Fibroblast of lung (primary cell): ENCODE data around the gene DNAJB11. TPM values are rescaled to one million over a fixed set of nuclear protein-coding genes. Genes with fewer than 3 reads are reported as not detected.
"Not testable (repeated sequence)": the region's sequence is repeated elsewhere in the genome, so short reads cannot be mapped to it uniquely, and the experiment has no call there.

Experiments
- DNase-seq, 2 donors: peaks; one replicate each; pipeline versions ENCODE4 v3.0.0 to v3.0.0-alpha.2; 2010; ENCODE audit warnings: low read depth in 2 of 2
- H2AFZ ChIP-seq: 2 replicates; pipeline ENCODE4 v1.5.1; 2012; ENCODE audit warnings: low read length, control low read depth, inconsistent platforms
- H3K27ac ChIP-seq: 2 replicates; pipeline ENCODE4 v1.5.1; 2011; ENCODE audit warnings: low read length, control low read depth; ENCODE audit not compliant: insufficient read depth
- H3K27me3 ChIP-seq: 2 replicates; pipeline ENCODE4 v1.5.1; 2011; ENCODE audit warnings: mild to moderate bottlenecking, low read length; ENCODE audit not compliant: control insufficient read depth, insufficient read depth
- H3K36me3 ChIP-seq: 2 replicates; pipeline ENCODE4 v1.5.1; 2011; ENCODE audit warnings: low read length; ENCODE audit not compliant: control insufficient read depth, insufficient read depth
- H3K4me1 ChIP-seq: 2 replicates; pipeline ENCODE4 v1.5.1; 2011; ENCODE audit warnings: low read length; ENCODE audit not compliant: control insufficient read depth, insufficient read depth; ENCODE audit errors: extremely low read depth
- H3K4me2 ChIP-seq: 2 replicates; pipeline ENCODE4 v1.5.1; 2011; ENCODE audit warnings: low read length, control low read depth; ENCODE audit not compliant: insufficient read depth; ENCODE audit errors: extremely low read depth
- H3K4me3 ChIP-seq, 4 experiments: fragments of 200-600 bp in 1 of 4; sonication (generic) in 1 of 4; replicated peaks in 1 of 4; 2 replicates each; pipeline ENCODE4 v1.5.1; 2011 to 2016; ENCODE audit warnings: low read length in 4 of 4, low read depth in 3 of 4, mild to moderate bottlenecking in 3 of 4, control low read depth in 2 of 4, inconsistent platforms in 1 of 4, mixed read lengths in 1 of 4; ENCODE audit not compliant: insufficient read depth in 1 of 4; ENCODE audit errors: control extremely low read depth in 1 of 4
- H3K79me2 ChIP-seq: 2 replicates; pipeline ENCODE4 v1.5.1; 2012; ENCODE audit warnings: mild to moderate bottlenecking, low read length, inconsistent platforms; ENCODE audit not compliant: control insufficient read depth, insufficient read depth
- H3K9ac ChIP-seq: 2 replicates; pipeline ENCODE4 v1.5.1; 2011; ENCODE audit warnings: mild to moderate bottlenecking, low read length, control low read depth; ENCODE audit not compliant: insufficient read depth
- H3K9me3 ChIP-seq: 2 replicates; pipeline ENCODE4 v1.5.1; 2012; ENCODE audit warnings: low read depth, low read length; ENCODE audit not compliant: control insufficient read depth, insufficient read depth
- H4K20me1 ChIP-seq: 2 replicates; pipeline ENCODE4 v1.5.1; 2011; ENCODE audit warnings: low read length; ENCODE audit not compliant: control insufficient read depth, insufficient read depth; ENCODE audit errors: extremely low read depth
- EZH2 ChIP-seq: IDR thresholded peaks from 2 replicates; pipeline ENCODE4 v1.5.1; 2012; ENCODE audit warnings: low read length, control low read depth, mild to moderate bottlenecking; ENCODE audit errors: missing control alignments
- polyA plus RNA-seq, 2 donors: library from polyadenylated mRNA; depleted of rRNA in 1 of 2; stranded (reverse) in 1 of 2; unstranded in 1 of 2; fragments of >200 nt; gene quantifications; 2 replicates each; pipeline ENCODE4 v1.2.1, GENCODE V29; 2011 to 2012; ENCODE audit warnings: missing spikeins in 1 of 2
- total RNA-seq: library from RNA; depleted of rRNA; stranded (reverse); fragments of >200 nt; gene quantifications from 2 replicates; pipeline ENCODE4 v1.2.1, GENCODE V29; 2014
- TF ChIP-seq, protein P1 (sequence below), 2 donors: IDR thresholded peaks in 1 of 2; conservative IDR thresholded peaks in 1 of 2; 1 replicate in 1 of 2; 2 replicates in 1 of 2; pipeline ENCODE4 v1.5.1; 2011 to 2012; ENCODE audit warnings: low read length in 2 of 2, control low read depth in 1 of 2, inconsistent platforms in 1 of 2, low read depth in 1 of 2, mild to moderate bottlenecking in 1 of 2

DNAJB11 gene
- total and polyA plus RNA-seq, 2 donors (not counting 1 experiment from before 2014, with no cell fraction given), result 37.5 to 59.1 TPM

DNA sequence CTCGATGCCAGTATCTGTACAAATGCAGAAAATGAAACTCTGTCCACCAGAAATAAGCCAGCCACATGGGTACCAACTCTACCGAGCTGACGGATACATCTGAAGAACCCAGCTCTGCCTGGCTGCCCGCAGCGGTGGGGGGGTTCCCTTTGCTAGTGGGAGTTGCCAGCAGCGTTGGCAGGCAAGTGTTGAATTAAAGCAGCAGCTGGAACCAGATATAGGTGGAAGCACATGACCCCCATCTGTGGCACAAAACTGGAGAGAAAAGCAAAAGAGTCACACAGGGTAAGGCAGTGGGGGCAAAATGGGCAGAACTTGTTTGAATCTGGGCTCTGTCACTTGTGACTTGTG is 44.3 kb upstream of the DNAJB11 start:
- Histone ChIP-seq H3K9me3 (no peaks in the 10 kb centered on the region), H3K27ac (no peak overlapping the region), H2AFZ (no peak overlapping the region), H3K4me2 (no peak overlapping the region), H3K27me3 (no peaks in the 10 kb centered on the region), H3K36me3 (no peaks in the 10 kb centered on the region), H3K4me1 (no peaks in the 10 kb centered on the region), H4K20me1 (no peaks in the 10 kb centered on the region), H3K9ac (no peak overlapping the region), H3K4me3 (no peak overlapping the region), H3K79me2 (no peaks in the 10 kb centered on the region)
- DNase-seq, result no peak
- no peak for TF ChIP-seq EZH2
- TF ChIP-seq, protein P1, sequence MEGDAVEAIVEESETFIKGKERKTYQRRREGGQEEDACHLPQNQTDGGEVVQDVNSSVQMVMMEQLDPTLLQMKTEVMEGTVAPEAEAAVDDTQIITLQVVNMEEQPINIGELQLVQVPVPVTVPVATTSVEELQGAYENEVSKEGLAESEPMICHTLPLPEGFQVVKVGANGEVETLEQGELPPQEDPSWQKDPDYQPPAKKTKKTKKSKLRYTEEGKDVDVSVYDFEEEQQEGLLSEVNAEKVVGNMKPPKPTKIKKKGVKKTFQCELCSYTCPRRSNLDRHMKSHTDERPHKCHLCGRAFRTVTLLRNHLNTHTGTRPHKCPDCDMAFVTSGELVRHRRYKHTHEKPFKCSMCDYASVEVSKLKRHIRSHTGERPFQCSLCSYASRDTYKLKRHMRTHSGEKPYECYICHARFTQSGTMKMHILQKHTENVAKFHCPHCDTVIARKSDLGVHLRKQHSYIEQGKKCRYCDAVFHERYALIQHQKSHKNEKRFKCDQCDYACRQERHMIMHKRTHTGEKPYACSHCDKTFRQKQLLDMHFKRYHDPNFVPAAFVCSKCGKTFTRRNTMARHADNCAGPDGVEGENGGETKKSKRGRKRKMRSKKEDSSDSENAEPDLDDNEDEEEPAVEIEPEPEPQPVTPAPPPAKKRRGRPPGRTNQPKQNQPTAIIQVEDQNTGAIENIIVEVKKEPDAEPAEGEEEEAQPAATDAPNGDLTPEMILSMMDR (conservative IDR thresholded peaks at IDR 0.05 in 1 of 2, IDR thresholded peaks at IDR 0.05 in 1 of 2; ENCODE audit: low read depth in 1 of 2, low read length in 2 of 2), result no peak

DNA sequence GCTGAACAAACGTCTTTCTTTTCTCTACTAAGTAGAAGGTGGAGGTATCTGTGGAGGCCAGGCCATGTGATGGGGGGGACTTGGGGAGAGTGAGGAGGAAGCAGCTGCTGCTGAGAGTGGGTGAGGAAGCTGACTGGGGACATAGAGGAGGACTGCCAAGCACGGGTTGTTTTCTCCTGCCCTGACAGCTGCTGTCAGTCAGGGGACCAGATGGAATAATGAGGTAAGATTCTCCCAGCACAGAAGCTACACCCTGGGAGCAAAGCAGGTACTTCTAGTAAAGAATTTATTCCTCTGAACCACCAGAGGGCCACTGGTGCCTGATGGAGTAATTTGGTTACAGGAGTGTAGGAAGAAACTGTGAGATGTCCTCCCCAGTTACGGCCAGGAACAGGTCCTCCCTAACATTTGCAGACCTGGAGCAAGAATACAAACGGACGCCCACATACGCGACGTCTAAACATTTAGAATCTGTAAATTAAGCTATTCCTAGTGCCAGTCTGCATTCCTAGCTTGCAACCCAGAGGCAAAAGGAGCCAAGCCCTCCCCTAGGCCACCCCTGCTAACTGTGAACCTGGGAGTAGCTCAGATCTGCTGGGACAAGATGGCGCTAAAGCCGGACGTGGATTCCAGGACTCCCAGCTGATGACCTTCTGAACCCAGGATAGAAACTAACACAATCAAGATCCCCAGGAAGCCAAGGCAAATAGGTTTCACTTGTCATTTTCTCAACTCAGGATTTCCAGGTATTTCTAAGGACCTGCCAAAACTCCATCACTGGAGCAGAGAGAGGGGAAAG is 41.1 kb upstream of the DNAJB11 start:
- Histone ChIP-seq H3K36me3 (no peaks in the 10 kb centered on the region), H3K27me3 (no peaks in the 10 kb centered on the region), H3K4me2 (no peak overlapping the region), H3K4me1 (no peaks in the 10 kb centered on the region), H3K79me2 (no peaks in the 10 kb centered on the region), H4K20me1 (no peaks in the 10 kb centered on the region), H3K27ac (no peak overlapping the region), H3K4me3 (no peak overlapping the region), H3K9ac (no peak overlapping the region), H3K9me3 (no peaks in the 10 kb centered on the region), H2AFZ (no peak overlapping the region)
- TF ChIP-seq, protein P1 (conservative IDR thresholded peaks at IDR 0.05 in 1 of 2, IDR thresholded peaks at IDR 0.05 in 1 of 2; ENCODE audit: low read depth in 1 of 2, low read length in 2 of 2), result no peak
- TF ChIP-seq EZH2, result no peak
- no peak for DNase-seq

DNA sequence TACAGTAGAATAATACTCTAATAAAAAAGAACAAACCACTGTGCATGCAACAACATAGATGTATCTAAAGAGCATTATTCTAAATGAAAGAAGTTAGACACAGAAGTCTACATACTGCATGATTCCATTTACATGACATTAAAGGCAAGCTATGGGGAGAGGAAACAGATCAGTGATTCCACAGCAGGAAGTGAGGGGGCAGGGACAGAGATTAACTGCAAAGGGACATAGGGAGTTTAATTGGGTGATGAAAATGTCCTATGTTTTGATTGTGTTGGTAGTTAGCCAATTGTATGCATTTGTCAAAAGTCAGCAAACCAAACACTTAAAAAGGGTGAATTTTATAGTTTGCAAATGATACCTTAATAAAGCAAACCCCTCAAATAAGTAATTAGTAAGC is 40.1 kb upstream of the DNAJB11 start:
- H3K4me2 ChIP-seq, result no peak overlapping the region
- H3K4me1 ChIP-seq, result no peaks in the 10 kb centered on the region
- TF ChIP-seq, protein P1 (conservative IDR thresholded peaks at IDR 0.05 in 1 of 2, IDR thresholded peaks at IDR 0.05 in 1 of 2; ENCODE audit: low read depth in 1 of 2, low read length in 2 of 2), result no peak
- no peak for TF ChIP-seq EZH2
- H3K79me2 ChIP-seq, result no peaks in the 10 kb centered on the region
- H2AFZ ChIP-seq, result no peak overlapping the region
- H4K20me1 ChIP-seq, result no peaks in the 10 kb centered on the region
- H3K27ac ChIP-seq, result no peak overlapping the region
- no peaks in the 10 kb centered on the region for H3K27me3 ChIP-seq
- H3K36me3 ChIP-seq, result no peaks in the 10 kb centered on the region
- H3K4me3 ChIP-seq, result no peak overlapping the region
- H3K9me3 ChIP-seq, result no peaks in the 10 kb centered on the region
- no peak overlapping the region for H3K9ac ChIP-seq
- DNase-seq, result no peak

DNA sequence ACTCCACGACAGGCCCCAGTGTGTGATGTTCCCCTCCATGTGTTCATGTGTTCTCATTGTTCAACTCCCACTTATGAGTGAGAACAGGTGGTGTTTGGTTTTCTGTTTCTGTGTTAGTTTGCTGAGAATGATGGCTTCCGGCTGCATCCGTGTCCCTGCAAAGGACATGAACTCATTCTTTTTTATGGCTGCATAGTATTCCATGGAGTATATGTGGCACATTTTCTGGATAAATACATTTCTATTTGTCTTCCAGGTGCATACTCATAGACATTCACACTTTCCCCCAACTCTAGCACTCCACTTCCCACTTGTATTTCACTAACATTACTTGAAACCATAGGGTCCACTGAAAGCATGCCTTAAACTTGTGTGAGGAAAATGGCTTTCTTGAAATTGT is 38.8 kb upstream of the DNAJB11 start:
- not testable (repeated sequence) for H2AFZ ChIP-seq, H3K27me3 ChIP-seq, H3K4me1 ChIP-seq, H3K36me3 ChIP-seq, H3K4me3 ChIP-seq, H4K20me1 ChIP-seq, H3K9ac ChIP-seq, H3K4me2 ChIP-seq, H3K9me3 ChIP-seq, H3K79me2 ChIP-seq, H3K27ac ChIP-seq, DNase-seq
